Measurements from ENCODE around the gene KLHDC4.

KLHDC4 gene

GRCh38 chr16:87666919-87667318 lies 98.9 kb downstream of the KLHDC4 start:
- H2AFZ ChIP-seq (ENCODE audit: low read depth, low read length, severe bottlenecking): no peak overlapping the region
- TF ChIP-seq EZH2phosphoT487 (conservative IDR thresholded peaks at IDR 0.05; ENCODE audit: low read length): no peak
- TF ChIP-seq, protein P1, sequence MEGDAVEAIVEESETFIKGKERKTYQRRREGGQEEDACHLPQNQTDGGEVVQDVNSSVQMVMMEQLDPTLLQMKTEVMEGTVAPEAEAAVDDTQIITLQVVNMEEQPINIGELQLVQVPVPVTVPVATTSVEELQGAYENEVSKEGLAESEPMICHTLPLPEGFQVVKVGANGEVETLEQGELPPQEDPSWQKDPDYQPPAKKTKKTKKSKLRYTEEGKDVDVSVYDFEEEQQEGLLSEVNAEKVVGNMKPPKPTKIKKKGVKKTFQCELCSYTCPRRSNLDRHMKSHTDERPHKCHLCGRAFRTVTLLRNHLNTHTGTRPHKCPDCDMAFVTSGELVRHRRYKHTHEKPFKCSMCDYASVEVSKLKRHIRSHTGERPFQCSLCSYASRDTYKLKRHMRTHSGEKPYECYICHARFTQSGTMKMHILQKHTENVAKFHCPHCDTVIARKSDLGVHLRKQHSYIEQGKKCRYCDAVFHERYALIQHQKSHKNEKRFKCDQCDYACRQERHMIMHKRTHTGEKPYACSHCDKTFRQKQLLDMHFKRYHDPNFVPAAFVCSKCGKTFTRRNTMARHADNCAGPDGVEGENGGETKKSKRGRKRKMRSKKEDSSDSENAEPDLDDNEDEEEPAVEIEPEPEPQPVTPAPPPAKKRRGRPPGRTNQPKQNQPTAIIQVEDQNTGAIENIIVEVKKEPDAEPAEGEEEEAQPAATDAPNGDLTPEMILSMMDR (IDR thresholded peaks at IDR 0.05; ENCODE audit: insufficient read depth, low read length, poor library complexity, severe bottlenecking): no peak
- no peaks in the 10 kb centered on the region for H3F3A ChIP-seq (ENCODE audit: insufficient read depth)
- H3K4me2 ChIP-seq (ENCODE audit: low read depth, low read length, poor library complexity, severe bottlenecking): no peak overlapping the region
- H4K20me1 ChIP-seq (ENCODE audit: low read depth, low read length): no peaks in the 10 kb centered on the region
- H3K4me3 ChIP-seq (ENCODE audit: insufficient read depth, low read length, poor library complexity, severe bottlenecking): no peak overlapping the region
- H3K79me2 ChIP-seq (ENCODE audit: insufficient read depth, low read length): no peaks in the 10 kb centered on the region
- no peaks in the 10 kb centered on the region for H3K36me3 ChIP-seq (ENCODE audit: low read length)
- no peak overlapping the region for H3K27ac ChIP-seq (ENCODE audit: low read depth, low read length)
- no peaks in the 10 kb centered on the region for H3K9me2 ChIP-seq (replicated peaks; ENCODE audit: insufficient read depth, low read length)
- no peaks in the 10 kb centered on the region for H3K9me3 ChIP-seq (ENCODE audit: insufficient read depth, low read length)
- no peak overlapping the region for H3K9ac ChIP-seq (ENCODE audit: low read length)
- no peaks in the 10 kb centered on the region for H3K27me3 ChIP-seq (ENCODE audit: low read length)

GRCh38 chr16:87665193-87665592 lies 100.6 kb downstream of the KLHDC4 start:
- Histone ChIP-seq H3K9me3 (ENCODE audit: insufficient read depth, low read length) (no peaks in the 10 kb centered on the region), H3K4me3 (ENCODE audit: insufficient read depth, low read length, poor library complexity, severe bottlenecking) (no peak overlapping the region), H3K9me2 (replicated peaks; ENCODE audit: insufficient read depth, low read length) (no peaks in the 10 kb centered on the region), H3K36me3 (ENCODE audit: low read length) (no peaks in the 10 kb centered on the region), H3K27me3 (ENCODE audit: low read length) (no peaks in the 10 kb centered on the region), H3K27ac (ENCODE audit: low read depth, low read length) (no peak overlapping the region), H3K79me2 (ENCODE audit: insufficient read depth, low read length) (no peaks in the 10 kb centered on the region), H3K9ac (ENCODE audit: low read length) (no peak overlapping the region), H2AFZ (ENCODE audit: low read depth, low read length, severe bottlenecking) (no peak overlapping the region), H3F3A (ENCODE audit: insufficient read depth) (no peaks in the 10 kb centered on the region), H4K20me1 (ENCODE audit: low read depth, low read length) (no peaks in the 10 kb centered on the region), H3K4me2 (ENCODE audit: low read depth, low read length, poor library complexity, severe bottlenecking) (no peak overlapping the region)
- TF ChIP-seq, protein P1 (IDR thresholded peaks at IDR 0.05; ENCODE audit: insufficient read depth, low read length, poor library complexity, severe bottlenecking): no peak
- TF ChIP-seq EZH2phosphoT487 (conservative IDR thresholded peaks at IDR 0.05; ENCODE audit: low read length): no peak

DNA sequence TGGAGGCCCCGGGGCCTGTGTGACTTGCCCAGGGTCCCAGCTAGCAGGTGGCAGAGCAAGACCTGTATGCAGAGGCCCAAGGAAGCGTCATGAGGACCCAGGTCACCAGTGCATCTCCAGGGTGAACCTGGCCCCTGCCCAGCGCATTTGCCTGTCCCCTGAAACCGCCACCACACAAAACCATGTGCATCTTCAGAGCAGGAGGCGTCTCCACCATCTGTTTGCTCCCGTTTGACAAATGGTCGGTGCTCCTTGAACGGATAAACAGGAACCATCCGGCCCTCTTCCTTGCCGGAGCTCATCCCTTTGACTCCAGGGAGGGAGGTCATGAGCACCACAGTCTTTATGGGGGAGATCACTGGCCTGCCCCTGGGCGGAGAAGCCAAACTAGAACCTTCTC lies 101.0 kb downstream of the KLHDC4 start:
- H3K4me3 ChIP-seq (ENCODE audit: insufficient read depth, low read length, poor library complexity, severe bottlenecking): no peak overlapping the region
- TF ChIP-seq EZH2phosphoT487 (conservative IDR thresholded peaks at IDR 0.05; ENCODE audit: low read length): no peak
- TF ChIP-seq, protein P1 (IDR thresholded peaks at IDR 0.05; ENCODE audit: insufficient read depth, low read length, poor library complexity, severe bottlenecking): no peak
- H3K9me3 ChIP-seq (ENCODE audit: insufficient read depth, low read length): no peaks in the 10 kb centered on the region

More for the DNA sequence above, 101.0 kb downstream of the KLHDC4 start:
- no peaks in the 10 kb centered on the region for H3K27me3 ChIP-seq (ENCODE audit: low read length)
- H3K9me2 ChIP-seq (replicated peaks; ENCODE audit: insufficient read depth, low read length): no peaks in the 10 kb centered on the region
- H4K20me1 ChIP-seq (ENCODE audit: low read depth, low read length): no peaks in the 10 kb centered on the region
- H3K9ac ChIP-seq (ENCODE audit: low read length): no peak overlapping the region
- H3K4me2 ChIP-seq (ENCODE audit: low read depth, low read length, poor library complexity, severe bottlenecking): no peak overlapping the region
- H3K27ac ChIP-seq (ENCODE audit: low read depth, low read length): no peak overlapping the region
- no peak overlapping the region for H2AFZ ChIP-seq (ENCODE audit: low read depth, low read length, severe bottlenecking)
- H3K36me3 ChIP-seq (ENCODE audit: low read length): no peaks in the 10 kb centered on the region
- H3F3A ChIP-seq (ENCODE audit: insufficient read depth): no peaks in the 10 kb centered on the region
- no peaks in the 10 kb centered on the region for H3K79me2 ChIP-seq (ENCODE audit: insufficient read depth, low read length)

Data from SU-DHL-6 (cell line).